ENCODE measurements around the gene FANCB.

- TF ChIP-seq EZH2 (IDR thresholded peaks at IDR 0.05; ENCODE audit: insufficient read depth, poor library complexity, severe bottlenecking) (no peak), EZH2phosphoT487 (IDR thresholded peaks at IDR 0.05; ENCODE audit: insufficient read depth, low read depth) (no peak)
Measured at GRCh38 chrX:14886252-14886651, 13.4 kb upstream of the FANCB start.

Data from GM23248 (cell line).